ENCODE results near the gene PRKAA2. TPM values are rescaled to one million over a fixed set of nuclear protein-coding genes. Genes with fewer than 3 reads are reported as not detected.

Gene PRKAA2
- total and polyA plus RNA-seq, 10 of the 15 experiments (the other 5 are each of a cell fraction or from before 2014, with no cell fraction given) = 0.01 TPM; not detected in 9

DNA sequence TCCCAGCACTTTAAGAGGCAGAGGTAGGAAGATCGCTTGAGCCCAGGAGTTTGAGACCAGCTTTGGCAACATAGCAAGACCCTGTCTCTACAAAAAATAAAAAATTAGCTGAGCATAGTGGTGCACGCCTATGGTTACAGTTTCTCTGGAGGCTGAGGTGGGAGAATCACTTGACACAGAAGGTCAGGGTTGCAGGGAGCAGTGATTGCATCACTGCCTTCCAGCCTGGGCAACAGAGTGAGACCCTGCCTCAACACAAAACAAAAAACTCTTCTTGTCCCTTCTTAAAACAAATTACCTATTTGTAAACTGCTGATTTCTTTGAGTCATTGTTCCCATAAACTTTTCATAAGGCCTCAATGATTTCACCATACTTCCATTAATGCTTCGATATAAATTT, 18.7 kb downstream of the PRKAA2 start:
- Histone ChIP-seq H3K4me3 (no peak overlapping the region), H3K4me1 (ENCODE audit: control insufficient read depth, insufficient read depth, low read length) (no peaks in the 10 kb centered on the region), H2AFZ (ENCODE audit: control insufficient read depth, low read depth, low read length) (no peak overlapping the region), H3K9me3 (replicated peaks; ENCODE audit: control insufficient read depth, insufficient read depth, low read length) (no peaks in the 10 kb centered on the region), H3K27ac (ENCODE audit: control insufficient read depth, insufficient read depth) (no peak overlapping the region), H3K27me3 (replicated peaks in 1 of 2; ENCODE audit: control insufficient read depth in 2 of 2, insufficient read depth in 2 of 2, low read length in 1 of 2) (no peaks in the 10 kb centered on the region), H4K20me1 (ENCODE audit: control insufficient read depth, insufficient read depth) (no peaks in the 10 kb centered on the region), H3K9ac (ENCODE audit: control insufficient read depth, insufficient read depth, low read length) (no peak overlapping the region), H3K79me2 (ENCODE audit: control insufficient read depth, insufficient read depth, low read length) (no peaks in the 10 kb centered on the region), H3K4me2 (ENCODE audit: control insufficient read depth, insufficient read depth) (no peak overlapping the region), H3K36me3 (ENCODE audit: control insufficient read depth in 2 of 2, insufficient read depth in 2 of 2, low read length in 1 of 2) (no peaks in the 10 kb centered on the region)
- DNase-seq (ENCODE audit: low read depth, low spot score) = no peak
- BruUV-seq (replicated peaks) = no TSS peak
- in situ Hi-C loops (cut with MboI) (no loop called here), intact Hi-C loops (cut with micrococcal nuclease; ENCODE audit: unreplicated experiment) (no loop called here)
- ChIA-PET POLR2A (no interaction called here), CTCF (no interaction called here), RAD21 (ENCODE audit: unreplicated experiment) (no interaction called here), SMC1A (ENCODE audit: uncharacterized antibody, unreplicated experiment) (no interaction called here)
- no peak for ATAC-seq
- no peak for FAIRE-seq
- 34% methylated on average over 3 of the region's 3 CpGs for WGBS (ENCODE audit: insufficient coverage, insufficient replicate concordance, low lambda C conversion rate, missing lambda C conversion rate)
- TF ChIP-seq SRF (IDR thresholded peaks at IDR 0.05; ENCODE audit: low read depth in 2 of 2, low read length in 2 of 2) = no peak
- no peak for TF ChIP-seq GATAD2B (conservative IDR thresholded peaks at IDR 0.05; ENCODE audit: low read depth)

DNA sequence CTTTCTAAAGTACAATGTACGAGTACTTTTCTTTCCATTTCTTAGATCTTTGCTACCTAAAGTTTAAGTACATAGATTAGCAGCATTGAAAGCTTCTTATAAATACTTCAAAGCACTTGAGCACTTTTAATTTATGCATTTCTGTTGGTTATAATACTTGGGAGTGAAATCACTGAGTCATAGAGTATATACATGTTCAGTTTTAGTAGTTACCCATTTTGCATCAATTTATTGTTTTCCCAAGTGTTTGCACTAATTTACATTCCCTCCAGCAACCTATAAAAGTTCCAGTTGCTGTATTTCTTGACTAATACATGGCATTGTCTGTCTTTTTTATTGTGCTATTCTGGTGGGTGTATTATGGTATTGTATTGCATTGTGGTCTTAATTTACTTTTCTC, 20.3 kb downstream of the PRKAA2 start:
- no TSS peak for BruUV-seq (replicated peaks)
- no peak for FAIRE-seq
- POLR2A ChIA-PET = no interaction called here
- RAD21 ChIA-PET (ENCODE audit: unreplicated experiment) = no interaction called here
- CTCF ChIA-PET = interaction anchor here (0.7 kb wide), 1 partner anchor 44 kb away, joined by 3 read pairs; no protein-coding TSS in a partner anchor
- no peak for DNase-seq (ENCODE audit: low read depth, low spot score)
- Histone ChIP-seq H3K36me3 (ENCODE audit: control insufficient read depth in 2 of 2, insufficient read depth in 2 of 2, low read length in 1 of 2) (no peaks in the 10 kb centered on the region), H3K9me3 (replicated peaks; ENCODE audit: control insufficient read depth, insufficient read depth, low read length) (no peaks in the 10 kb centered on the region), H3K4me1 (ENCODE audit: control insufficient read depth, insufficient read depth, low read length) (no peaks in the 10 kb centered on the region), H3K4me3 (no peak overlapping the region), H3K79me2 (ENCODE audit: control insufficient read depth, insufficient read depth, low read length) (no peaks in the 10 kb centered on the region), H3K4me2 (ENCODE audit: control insufficient read depth, insufficient read depth) (no peak overlapping the region), H2AFZ (ENCODE audit: control insufficient read depth, low read depth, low read length) (no peak overlapping the region), H3K27me3 (replicated peaks in 1 of 2; ENCODE audit: control insufficient read depth in 2 of 2, insufficient read depth in 2 of 2, low read length in 1 of 2) (no peaks in the 10 kb centered on the region), H3K9ac (ENCODE audit: control insufficient read depth, insufficient read depth, low read length) (no peak overlapping the region), H3K27ac (ENCODE audit: control insufficient read depth, insufficient read depth) (no peak overlapping the region), H4K20me1 (ENCODE audit: control insufficient read depth, insufficient read depth) (no peaks in the 10 kb centered on the region)
- intact Hi-C loops (cut with micrococcal nuclease; ENCODE audit: unreplicated experiment) (no loop called here), in situ Hi-C loops (cut with MboI) (no loop called here)
- WGBS (ENCODE audit: insufficient coverage, insufficient replicate concordance, low lambda C conversion rate, missing lambda C conversion rate) = 17% methylated on average over 1 of the region's 1 CpG
- SMC1A ChIA-PET (ENCODE audit: uncharacterized antibody, unreplicated experiment) = no interaction called here
- no peak for ATAC-seq
- TF ChIP-seq NFXL1 (IDR thresholded peaks at IDR 0.05; ENCODE audit: borderline replicate concordance) (no peak), POLR2AphosphoS2 (IDR thresholded peaks at IDR 0.05; ENCODE audit: low read depth, low read length) (no peak), PAX8 (IDR thresholded peaks at IDR 0.05) (no peak), SMAD5 (IDR thresholded peaks at IDR 0.05; ENCODE audit: low read depth) (no peak), YBX1 (IDR thresholded peaks at IDR 0.05) (no peak), SIX5 (IDR thresholded peaks at IDR 0.05; ENCODE audit: low read depth, low read length, severe bottlenecking) (no peak), NR2F1 (conservative IDR thresholded peaks at IDR 0.05) (no peak), POLR2AphosphoS5 (IDR thresholded peaks at IDR 0.05; ENCODE audit: low read length) (no peak)
- TF ChIP-seq, protein P1, sequence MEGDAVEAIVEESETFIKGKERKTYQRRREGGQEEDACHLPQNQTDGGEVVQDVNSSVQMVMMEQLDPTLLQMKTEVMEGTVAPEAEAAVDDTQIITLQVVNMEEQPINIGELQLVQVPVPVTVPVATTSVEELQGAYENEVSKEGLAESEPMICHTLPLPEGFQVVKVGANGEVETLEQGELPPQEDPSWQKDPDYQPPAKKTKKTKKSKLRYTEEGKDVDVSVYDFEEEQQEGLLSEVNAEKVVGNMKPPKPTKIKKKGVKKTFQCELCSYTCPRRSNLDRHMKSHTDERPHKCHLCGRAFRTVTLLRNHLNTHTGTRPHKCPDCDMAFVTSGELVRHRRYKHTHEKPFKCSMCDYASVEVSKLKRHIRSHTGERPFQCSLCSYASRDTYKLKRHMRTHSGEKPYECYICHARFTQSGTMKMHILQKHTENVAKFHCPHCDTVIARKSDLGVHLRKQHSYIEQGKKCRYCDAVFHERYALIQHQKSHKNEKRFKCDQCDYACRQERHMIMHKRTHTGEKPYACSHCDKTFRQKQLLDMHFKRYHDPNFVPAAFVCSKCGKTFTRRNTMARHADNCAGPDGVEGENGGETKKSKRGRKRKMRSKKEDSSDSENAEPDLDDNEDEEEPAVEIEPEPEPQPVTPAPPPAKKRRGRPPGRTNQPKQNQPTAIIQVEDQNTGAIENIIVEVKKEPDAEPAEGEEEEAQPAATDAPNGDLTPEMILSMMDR (IDR thresholded peaks at IDR 0.05 in 2 of 3, conservative IDR thresholded peaks at IDR 0.05 in 1 of 3; ENCODE audit: control insufficient read depth in 2 of 3, extremely low read depth in 1 of 3, insufficient read depth in 1 of 3, low read depth in 3 of 3, low read length in 3 of 3) = no peak
- TF ChIP-seq, protein P2, sequence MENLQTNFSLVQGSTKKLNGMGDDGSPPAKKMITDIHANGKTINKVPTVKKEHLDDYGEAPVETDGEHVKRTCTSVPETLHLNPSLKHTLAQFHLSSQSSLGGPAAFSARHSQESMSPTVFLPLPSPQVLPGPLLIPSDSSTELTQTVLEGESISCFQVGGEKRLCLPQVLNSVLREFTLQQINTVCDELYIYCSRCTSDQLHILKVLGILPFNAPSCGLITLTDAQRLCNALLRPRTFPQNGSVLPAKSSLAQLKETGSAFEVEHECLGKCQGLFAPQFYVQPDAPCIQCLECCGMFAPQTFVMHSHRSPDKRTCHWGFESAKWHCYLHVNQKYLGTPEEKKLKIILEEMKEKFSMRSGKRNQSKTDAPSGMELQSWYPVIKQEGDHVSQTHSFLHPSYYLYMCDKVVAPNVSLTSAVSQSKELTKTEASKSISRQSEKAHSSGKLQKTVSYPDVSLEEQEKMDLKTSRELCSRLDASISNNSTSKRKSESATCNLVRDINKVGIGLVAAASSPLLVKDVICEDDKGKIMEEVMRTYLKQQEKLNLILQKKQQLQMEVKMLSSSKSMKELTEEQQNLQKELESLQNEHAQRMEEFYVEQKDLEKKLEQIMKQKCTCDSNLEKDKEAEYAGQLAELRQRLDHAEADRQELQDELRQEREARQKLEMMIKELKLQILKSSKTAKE (IDR thresholded peaks at IDR 0.05; ENCODE audit: low read depth, poor library complexity, severe bottlenecking) = no peak
- TF ChIP-seq, protein P3, sequence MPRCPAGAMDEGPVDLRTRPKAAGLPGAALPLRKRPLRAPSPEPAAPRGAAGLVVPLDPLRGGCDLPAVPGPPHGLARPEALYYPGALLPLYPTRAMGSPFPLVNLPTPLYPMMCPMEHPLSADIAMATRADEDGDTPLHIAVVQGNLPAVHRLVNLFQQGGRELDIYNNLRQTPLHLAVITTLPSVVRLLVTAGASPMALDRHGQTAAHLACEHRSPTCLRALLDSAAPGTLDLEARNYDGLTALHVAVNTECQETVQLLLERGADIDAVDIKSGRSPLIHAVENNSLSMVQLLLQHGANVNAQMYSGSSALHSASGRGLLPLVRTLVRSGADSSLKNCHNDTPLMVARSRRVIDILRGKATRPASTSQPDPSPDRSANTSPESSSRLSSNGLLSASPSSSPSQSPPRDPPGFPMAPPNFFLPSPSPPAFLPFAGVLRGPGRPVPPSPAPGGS (IDR thresholded peaks at IDR 0.05; ENCODE audit: borderline replicate concordance, insufficient read depth, low read depth, low read length, poor library complexity, severe bottlenecking) = no peak

Data from GM12878 (cell line).